NCI-H82 (cell line): ENCODE measurements around the gene RBMS1.
A peak's percentile ranks its signal among the peaks of the same experiment; 100 is the strongest.
"Not testable (repeated sequence)": the region's sequence is repeated elsewhere in the genome, so short reads cannot be mapped to it uniquely, and the experiment has no call there.

ENCODE experiments used
- DNase-seq: peaks from one replicate; lab custom pipeline; 2025; lab: John Stamatoyannopoulos, UW

Gene RBMS1

GRCh38 chr2:160381425-160381951 lies 112.1 kb downstream of the RBMS1 start:
- peak; percentile 27 for DNase-seq

- no peak for DNase-seq
Measured at GRCh38 chr2:160380611-160381010, 113.0 kb downstream of the RBMS1 start.

DNA sequence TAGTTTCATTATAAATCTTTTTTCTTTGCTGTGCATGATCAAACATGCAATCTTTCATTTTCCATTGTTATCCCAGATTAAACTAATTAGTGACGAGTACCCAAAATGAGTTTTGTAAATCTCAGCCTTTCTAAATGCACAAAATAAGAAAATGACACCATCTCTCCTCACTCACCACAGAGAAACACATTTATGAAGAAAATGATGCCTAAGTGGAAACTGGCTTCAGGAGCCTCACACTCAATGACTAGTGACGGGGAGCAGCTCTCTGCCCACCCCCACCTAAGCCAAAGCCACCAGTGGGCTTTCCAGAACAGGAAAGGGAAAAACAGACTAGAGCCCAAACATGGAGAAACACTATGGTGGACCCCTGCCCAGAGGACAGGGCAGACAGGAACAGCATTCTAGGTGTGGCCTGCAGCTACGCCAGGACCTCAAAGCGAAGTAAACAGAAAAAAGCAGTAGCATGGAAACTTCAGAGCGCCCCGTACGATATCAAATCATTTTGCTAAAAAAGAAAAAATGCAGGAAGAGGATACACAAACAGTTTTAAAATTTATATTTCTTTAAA lies 113.5 kb downstream of the RBMS1 start:
- no peak for DNase-seq

DNA sequence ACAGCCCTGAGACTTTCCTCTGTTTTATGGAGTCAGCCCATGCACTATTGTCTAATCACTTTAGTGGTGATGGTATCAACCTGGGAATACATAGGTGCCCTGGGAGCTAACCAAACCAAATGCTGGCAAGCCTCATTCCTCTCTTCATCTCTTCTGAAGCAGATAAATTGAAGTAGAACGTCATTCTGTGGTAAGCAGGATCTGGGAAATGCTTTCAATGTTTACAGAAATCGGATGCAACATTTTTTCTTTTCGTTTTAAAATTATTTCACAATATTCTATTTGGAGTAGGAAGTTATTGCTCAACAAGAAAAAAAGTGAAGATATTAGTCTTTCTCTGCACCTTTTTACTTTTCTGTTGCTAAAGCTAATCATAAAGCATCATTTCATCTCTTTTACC lies 114.2 kb downstream of the RBMS1 start:
- no peak for DNase-seq

GRCh38 chr2:160377204-160377995 lies 116.2 kb downstream of the RBMS1 start:
- DNase-seq, result no peak

GRCh38 chr2:160376576-160376975 lies 117.0 kb downstream of the RBMS1 start:
- DNase-seq, result no peak

GRCh38 chr2:160375802-160376469 lies 117.7 kb downstream of the RBMS1 start:
- DNase-seq, result no peak

DNA sequence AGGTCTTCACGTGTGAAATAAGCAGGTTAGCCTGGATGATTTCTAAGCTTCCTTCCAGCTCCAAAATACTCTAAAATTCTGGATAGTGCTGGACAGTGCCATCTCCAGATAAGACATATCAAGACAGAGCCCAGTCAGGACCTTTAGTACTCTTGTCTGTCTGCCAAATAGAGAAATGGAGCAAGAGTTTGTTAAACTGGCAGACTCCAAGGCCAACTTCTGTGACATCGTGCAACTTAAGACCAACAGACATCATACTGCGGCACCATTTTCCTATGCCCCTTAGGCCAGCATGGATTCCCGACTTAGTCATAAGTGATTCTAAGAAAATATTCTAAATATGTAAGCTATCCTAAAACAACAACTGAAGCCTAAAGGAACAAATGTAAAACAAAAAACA lies 118.6 kb downstream of the RBMS1 start:
- no peak for DNase-seq

DNA sequence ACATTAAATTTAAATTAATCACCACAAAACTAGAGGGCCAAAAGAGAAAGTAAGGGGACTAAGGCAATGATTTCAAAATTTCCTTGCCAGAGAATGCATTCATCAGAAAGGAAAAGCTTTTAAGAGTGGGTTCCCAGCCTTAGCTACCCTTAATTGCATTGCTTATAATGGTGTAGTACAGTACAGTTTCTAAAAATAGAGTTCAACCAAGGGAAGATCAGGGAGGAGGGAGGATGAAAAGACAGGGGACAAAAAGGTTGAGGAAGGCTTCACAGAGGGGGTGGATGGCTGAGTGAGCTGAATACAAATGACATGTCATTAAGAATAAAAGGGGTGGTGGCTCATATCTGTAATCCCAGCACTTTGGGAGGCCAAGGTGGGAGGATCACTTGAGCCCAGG lies 119.9 kb downstream of the RBMS1 start:
- no peak for DNase-seq

DNA sequence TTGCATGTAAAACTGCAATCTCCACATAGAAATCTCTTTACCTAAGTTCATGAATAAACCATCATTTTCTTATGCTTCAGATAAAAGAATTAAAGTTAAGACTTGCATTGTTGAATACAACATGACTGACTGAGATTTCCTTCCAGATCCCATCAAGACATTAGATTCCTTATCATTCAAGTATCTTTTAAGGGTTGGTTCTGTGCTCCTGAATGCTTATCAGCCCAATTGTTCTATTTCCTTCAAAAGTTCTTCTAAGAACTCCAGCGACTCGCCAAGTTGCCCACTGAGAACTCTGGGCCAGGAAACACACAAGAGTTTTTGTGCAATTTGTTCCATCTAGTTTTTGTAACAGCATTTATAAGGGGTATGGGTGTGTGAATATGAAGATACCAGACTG lies 120.3 kb downstream of the RBMS1 start:
- DNase-seq, result no peak

GRCh38 chr2:160372585-160372984 lies 121.0 kb downstream of the RBMS1 start:
- no peak for DNase-seq

- DNase-seq, result no peak
Measured at GRCh38 chr2:160372010-160372356, 121.6 kb downstream of the RBMS1 start.

- DNase-seq, result peak; percentile 79
Measured at GRCh38 chr2:160371251-160372009, 122.2 kb downstream of the RBMS1 start.

GRCh38 chr2:160368988-160369930 lies 124.3 kb downstream of the RBMS1 start:
- DNase-seq, result peak; percentile 9

DNA sequence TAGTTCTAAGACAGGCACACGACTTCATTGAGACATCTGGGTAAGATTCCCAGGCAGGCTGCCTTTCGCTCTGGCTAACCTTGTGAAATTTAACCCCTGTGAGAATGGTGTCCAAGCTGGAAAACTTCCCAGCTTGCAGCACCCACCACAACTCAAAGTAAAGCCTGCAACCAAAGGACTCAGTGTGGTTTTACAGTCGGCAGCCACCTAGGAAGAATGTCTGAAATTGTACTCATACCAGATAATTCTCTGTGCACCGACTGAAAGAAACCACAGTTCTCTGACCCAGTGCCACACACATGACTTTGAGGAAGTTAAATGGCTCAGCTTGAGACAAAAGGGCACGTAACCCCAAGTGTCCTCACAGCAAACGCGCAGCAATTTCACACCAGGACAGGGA lies 125.7 kb downstream of the RBMS1 start:
- DNase-seq, result no peak

DNA sequence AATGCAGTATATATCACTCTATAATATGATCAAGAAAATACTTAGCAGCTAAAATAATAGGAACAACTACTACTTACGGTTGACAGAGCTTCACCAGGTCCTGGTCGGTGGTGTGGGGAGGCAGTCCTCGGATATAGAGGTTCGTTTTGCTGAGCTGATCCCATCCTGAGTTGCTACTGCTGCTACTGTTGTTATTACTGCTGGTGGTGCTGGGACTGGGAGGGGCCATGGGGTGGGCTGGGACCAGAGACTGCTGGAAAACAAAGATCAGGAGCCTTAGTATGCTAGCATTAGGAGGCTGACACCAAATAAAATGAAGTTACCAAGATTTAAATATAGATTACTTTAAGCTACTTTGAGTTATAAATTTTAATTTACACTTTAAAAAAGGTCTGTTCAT lies 126.5 kb downstream of the RBMS1 start:
- not testable (repeated sequence) for DNase-seq

- no peak for DNase-seq
Measured at GRCh38 chr2:160366474-160366873, 127.1 kb downstream of the RBMS1 start.

DNA sequence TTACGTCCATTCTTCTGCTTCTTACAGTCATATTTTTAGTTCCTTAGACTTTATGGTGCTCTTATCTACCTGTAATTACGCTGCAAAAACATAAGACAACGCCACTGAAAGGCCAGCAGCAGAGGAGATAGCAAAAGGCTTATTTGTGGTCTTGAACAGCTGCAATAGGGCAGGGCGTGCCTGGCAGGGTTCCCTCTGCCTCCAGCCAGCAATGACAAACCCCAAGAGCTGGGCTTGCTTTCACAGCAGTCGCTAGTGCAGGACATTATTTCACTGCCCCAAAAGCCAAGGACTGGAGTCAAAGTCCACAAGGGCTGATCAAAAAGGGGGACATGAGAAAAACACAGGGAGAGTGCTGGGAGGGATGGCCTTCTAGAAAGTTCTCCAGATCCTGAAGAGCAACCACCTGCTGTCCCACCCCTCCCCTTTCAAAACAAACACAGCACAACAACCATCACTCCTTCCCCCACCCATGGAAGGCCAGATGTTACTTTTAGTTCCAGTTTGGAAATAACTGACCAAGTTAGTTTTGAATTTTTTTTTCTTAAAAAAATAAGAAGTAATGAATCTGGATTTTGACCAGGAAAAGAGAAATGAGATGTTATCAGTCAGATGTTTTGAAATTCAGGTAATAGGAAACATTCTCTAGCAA lies 127.8 kb downstream of the RBMS1 start:
- no peak for DNase-seq

- no peak for DNase-seq
Measured at GRCh38 chr2:160364364-160364763, 129.2 kb downstream of the RBMS1 start.

DNA sequence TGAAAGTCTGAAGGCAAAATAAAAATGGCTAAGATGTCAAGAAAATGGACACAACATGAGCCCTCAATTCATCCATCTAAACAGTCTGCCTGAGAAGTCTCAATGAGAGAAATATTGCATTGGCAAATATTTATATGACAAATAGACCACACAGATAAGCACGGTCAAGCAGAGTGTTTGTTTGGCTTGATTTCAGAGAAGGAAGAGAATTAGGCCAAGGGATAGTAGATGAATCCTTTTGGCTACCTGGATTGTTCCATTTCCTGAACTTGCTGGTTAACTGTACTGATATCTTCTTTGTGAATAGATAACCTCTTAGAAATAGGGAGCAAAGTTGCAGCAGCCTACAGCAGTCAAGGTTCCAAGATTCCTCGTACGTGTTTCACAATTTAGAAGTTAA lies 129.6 kb downstream of the RBMS1 start:
- no peak for DNase-seq

DNA sequence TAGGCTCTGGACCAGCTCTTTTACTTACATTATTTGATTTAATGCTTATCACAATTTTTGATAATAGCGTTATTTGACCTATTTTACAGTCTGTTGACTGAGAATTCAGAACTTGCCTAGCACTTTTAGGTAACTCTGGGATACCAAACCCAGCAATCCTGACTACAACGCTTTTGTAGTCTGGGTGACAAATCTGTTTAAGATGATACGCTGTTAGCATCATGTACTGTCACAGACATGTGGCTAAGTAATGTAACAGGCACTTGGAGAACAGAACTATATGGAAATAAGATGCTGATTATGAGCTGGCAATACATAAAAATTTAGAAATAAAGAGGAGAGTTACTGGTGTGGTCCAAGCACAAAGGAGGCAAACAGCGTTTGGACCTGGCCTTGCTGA lies 130.6 kb downstream of the RBMS1 start:
- DNase-seq, result no peak
